Activated CD8-positive, alpha-beta T cell treated with anti-CD3 and anti-CD28 coated beads, Interleukin-2, amount 10 ng/mL, durations not matched to agents 7 days and 5 days (primary cell): ENCODE measurements around the gene MAGI3. TPM values are rescaled to one million over a fixed set of nuclear protein-coding genes. Genes with fewer than 3 reads are reported as not detected.
"Not testable (repeated sequence)": the region's sequence is repeated elsewhere in the genome, so short reads cannot be mapped to it uniquely, and the experiment has no call there.

Source experiments
- ATAC-seq: fragments of 150-1000 bp; cut with Tn5 transposase; one replicate; pipeline ENCODE4 v1.10.0; 2021; ENCODE audit warnings: moderate library complexity
- CTCF ChIA-PET: fragments of 350-600 bp; sonication (Branson Sonifier 250); formaldehyde crosslinking; loops from one replicate; lab custom pipeline; 2021; ENCODE audit warnings: antibody characterized with exemption; lab: Charles Lee
- POLR2A ChIA-PET: fragments of 350-600 bp; sonication (Branson Sonifier 250); formaldehyde crosslinking; loops from one replicate; lab custom pipeline; 2021; ENCODE audit warnings: antibody characterized with exemption; lab: Charles Lee
- DNase-seq: peaks from one replicate; pipeline ENCODE4 v3.0.0-alpha.2; 2020
- H3K27ac Mint-ChIP-seq: one replicate; pipeline ENCODE4 v1.8.0; 2021; ENCODE audit warnings: mild to moderate bottlenecking, mixed read lengths
- H3K27me3 Mint-ChIP-seq: one replicate; pipeline ENCODE4 v1.8.0; 2021; ENCODE audit warnings: low read depth, mixed read lengths
- H3K36me3 Mint-ChIP-seq: one replicate; pipeline ENCODE4 v1.8.0; 2021; ENCODE audit warnings: low read depth, mixed read lengths
- H3K4me1 Mint-ChIP-seq: one replicate; pipeline ENCODE4 v1.8.0; 2021; ENCODE audit warnings: low read depth, mixed read lengths
- H3K4me3 Mint-ChIP-seq: one replicate; pipeline ENCODE4 v1.8.0; 2021; ENCODE audit warnings: mild to moderate bottlenecking, mixed read lengths
- H3K9me3 Mint-ChIP-seq: one replicate; pipeline ENCODE4 v1.8.0; 2022; ENCODE audit warnings: mixed read lengths; ENCODE audit not compliant: insufficient read depth
- total RNA-seq, 2 experiments: library from RNA; stranded (reverse); gene quantifications; one replicate each; pipeline ENCODE4 v1.2.3, GENCODE V29; 2021

MAGI3 gene
- total RNA-seq, 2 experiments from 2014 or later, result 6.2 to 6.4 TPM

DNA sequence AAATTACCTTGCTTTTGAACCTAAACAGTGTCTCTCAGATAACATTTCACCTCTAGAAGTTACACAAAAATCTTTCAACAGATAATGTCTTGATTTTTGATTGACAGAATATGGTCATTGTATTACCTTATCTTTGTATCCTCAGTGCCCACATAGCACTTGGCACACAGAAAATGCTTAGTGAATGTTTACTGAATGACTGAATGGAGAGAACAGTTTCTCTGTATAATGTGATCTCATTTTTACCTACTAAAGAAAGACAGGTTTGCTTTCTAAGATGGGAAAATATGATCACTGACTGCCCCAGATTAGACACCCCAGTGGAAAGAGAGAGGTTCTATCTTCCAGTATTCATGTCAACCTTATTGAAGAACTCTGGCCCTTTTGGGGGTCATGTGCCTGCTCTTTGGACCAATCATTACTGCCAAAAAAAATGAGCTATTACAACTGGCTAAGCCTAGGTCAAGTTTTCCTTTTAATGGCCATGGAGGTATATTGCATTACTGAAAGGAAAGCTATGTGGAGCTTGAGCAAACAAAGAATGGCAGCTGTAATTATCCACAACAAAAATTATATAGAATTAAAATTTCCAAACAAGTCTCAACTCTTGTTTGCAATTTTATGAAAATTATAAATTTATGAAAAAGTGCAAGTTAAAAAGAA lies 117.4 kb downstream of the MAGI3 start:
- no peak for ATAC-seq

DNA sequence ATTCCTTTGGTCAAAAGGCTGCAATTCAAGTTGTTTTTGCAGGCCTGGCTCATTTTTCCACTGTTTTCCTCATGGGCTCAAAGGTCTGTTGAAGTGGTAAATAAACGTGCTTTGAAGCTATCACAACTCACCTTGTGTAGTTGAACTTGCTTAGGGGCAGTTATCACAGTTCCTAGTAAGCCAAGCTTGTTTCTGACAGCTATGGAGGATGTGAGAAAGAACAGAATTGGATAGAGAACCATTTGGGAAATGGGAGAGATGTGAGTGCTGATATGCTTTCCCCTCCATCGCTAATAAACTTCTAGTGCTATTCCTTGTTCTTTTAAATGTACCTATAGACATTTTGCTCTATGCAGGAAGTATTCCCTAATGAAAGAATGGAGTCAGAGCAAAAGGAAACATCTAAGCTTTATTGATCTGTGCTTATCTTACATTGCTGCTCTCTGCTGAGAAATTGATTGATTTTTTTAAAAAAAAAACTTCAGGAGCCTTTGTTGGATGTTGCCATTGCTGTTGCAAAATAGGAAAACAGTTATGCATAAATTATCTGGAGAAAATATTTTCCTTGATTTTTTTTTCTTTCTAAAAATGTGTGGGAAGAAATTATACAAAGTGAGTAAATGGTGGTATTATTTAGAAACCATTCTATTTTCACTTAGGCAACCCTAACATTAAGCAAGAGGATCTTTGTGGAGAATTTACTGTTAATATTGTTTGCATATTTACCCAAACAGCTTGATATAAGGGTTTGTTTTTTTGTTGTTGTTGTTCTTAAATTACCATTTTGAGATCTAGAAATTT lies 118.2 kb downstream of the MAGI3 start:
- H3K4me3 Mint-ChIP-seq, result no peak overlapping the region
- H3K4me1 Mint-ChIP-seq, result no peaks in the 10 kb centered on the region
- POLR2A ChIA-PET, result no interaction called here
- ATAC-seq, result no peak
- CTCF ChIA-PET, result no interaction called here
- H3K36me3 Mint-ChIP-seq, result no peaks in the 10 kb centered on the region
- peaks cover 16% of the 10 kb centered on the region for H3K9me3 Mint-ChIP-seq
- DNase-seq, result no peak
- no peak overlapping the region for H3K27ac Mint-ChIP-seq
- peaks cover 2% of the 10 kb centered on the region for H3K27me3 Mint-ChIP-seq

More for the DNA sequence above, 117.4 kb downstream of the MAGI3 start:
- ChIA-PET CTCF (no interaction called here), POLR2A (no interaction called here)
- no peak overlapping the region for H3K4me3 Mint-ChIP-seq
- peaks cover 2% of the 10 kb centered on the region for H3K27me3 Mint-ChIP-seq
- no peaks in the 10 kb centered on the region for H3K36me3 Mint-ChIP-seq
- no peak for DNase-seq
- H3K27ac Mint-ChIP-seq, result no peak overlapping the region
- no peaks in the 10 kb centered on the region for H3K4me1 Mint-ChIP-seq
- peaks cover 12% of the 10 kb centered on the region for H3K9me3 Mint-ChIP-seq

DNA sequence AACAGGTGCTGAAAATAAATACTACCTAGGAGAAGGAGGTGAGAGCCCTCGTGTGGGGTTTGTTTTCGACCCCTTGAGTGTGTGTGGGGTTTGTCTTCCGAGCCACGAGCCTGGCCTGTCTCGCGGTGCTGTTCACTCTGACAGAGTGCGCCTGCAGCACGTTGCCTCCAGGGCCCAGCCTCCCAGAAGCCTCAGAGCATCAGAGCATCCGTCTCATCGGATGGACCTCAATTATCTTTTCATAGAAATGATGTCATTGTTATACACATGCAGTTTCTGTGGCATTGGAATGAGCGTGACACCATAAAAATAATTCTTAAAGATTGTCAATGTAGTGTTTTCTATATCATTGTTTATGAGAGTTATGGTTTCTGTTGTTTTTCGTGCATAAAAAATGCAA lies 119.5 kb downstream of the MAGI3 start:
- H3K4me3 Mint-ChIP-seq, H3K36me3 Mint-ChIP-seq, DNase-seq, POLR2A ChIA-PET, ATAC-seq, H3K27ac Mint-ChIP-seq, H3K4me1 Mint-ChIP-seq, H3K27me3 Mint-ChIP-seq, CTCF ChIA-PET: not testable (repeated sequence)
- peaks cover 16% of the 10 kb centered on the region for H3K9me3 Mint-ChIP-seq

DNA sequence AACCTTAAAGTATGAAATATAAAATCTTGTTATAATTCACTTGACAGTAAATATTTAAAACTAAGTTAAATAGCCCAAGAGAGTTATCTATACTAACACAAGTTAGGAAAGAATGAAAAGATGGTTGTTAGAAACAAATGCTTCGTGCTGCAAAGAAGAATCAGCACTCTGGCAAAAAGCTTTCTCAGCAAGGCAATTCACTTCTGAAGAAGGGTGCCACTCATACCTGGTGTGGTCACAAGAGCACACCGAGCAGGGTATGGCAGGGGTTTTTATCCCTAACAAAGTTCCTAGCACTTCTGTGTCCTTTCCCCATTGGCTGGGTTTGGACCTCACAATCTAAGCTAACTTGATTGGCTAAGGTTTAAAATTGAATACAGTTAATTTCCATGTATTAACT lies 121.0 kb downstream of the MAGI3 start:
- no peaks in the 10 kb centered on the region for H3K4me1 Mint-ChIP-seq
- no peak overlapping the region for H3K4me3 Mint-ChIP-seq
- H3K9me3 Mint-ChIP-seq, result peaks cover 20% of the 10 kb centered on the region
- CTCF ChIA-PET, result no interaction called here
- DNase-seq (no peak), ATAC-seq (no peak)
- H3K36me3 Mint-ChIP-seq, result no peaks in the 10 kb centered on the region
- H3K27me3 Mint-ChIP-seq, result peaks cover 2% of the 10 kb centered on the region
- POLR2A ChIA-PET, result no interaction called here
- no peak overlapping the region for H3K27ac Mint-ChIP-seq

DNA sequence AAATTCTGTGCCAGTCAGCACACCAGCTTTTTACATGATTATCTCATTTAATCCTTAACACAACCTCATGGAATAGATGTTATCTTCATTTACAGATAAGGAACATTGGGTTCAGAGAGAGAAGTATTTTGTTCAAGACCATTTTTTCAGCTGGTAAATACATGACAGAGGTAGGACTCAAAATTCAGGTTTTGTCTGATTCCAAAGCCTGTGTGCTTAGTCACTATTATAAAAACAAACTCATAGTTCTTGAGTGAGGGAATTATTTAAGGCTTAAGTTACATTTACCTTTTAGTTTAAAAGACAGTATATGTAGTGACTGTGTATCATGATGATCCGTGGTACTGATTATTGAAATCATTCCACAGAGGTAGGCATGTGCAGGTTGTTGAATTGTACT lies 125.2 kb downstream of the MAGI3 start:
- CTCF ChIA-PET, result no interaction called here
- peaks cover 15% of the 10 kb centered on the region for H3K9me3 Mint-ChIP-seq

DNA sequence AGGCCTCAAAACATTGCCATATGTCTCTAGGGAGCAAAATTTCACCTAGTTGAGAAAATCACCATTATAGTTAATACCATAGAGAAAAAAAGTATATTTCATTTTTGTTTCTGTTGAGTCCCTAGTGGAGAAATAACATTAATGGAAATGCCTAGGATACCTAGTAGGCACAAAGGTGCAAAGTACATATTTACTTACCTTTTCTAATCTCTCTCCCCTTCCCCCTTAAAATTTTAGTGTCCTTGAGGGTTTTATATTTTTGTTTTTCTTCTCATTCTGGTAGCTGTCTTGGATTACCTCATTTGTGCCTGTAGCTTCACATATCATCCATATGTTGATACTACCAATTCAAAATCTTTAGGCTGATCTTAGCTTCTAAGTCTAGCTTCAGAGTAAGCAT lies 127.0 kb downstream of the MAGI3 start:
- Mint-ChIP-seq H3K36me3 (no peaks in the 10 kb centered on the region), H3K4me1 (no peaks in the 10 kb centered on the region), H3K27me3 (no peaks in the 10 kb centered on the region), H3K4me3 (no peak overlapping the region), H3K27ac (no peak overlapping the region), H3K9me3 (peaks cover 7% of the 10 kb centered on the region)
- ChIA-PET POLR2A (no interaction called here), CTCF (no interaction called here)
- DNase-seq, result no peak
- ATAC-seq, result no peak

More for the DNA sequence above, 125.2 kb downstream of the MAGI3 start:
- Mint-ChIP-seq H3K27me3 (no peaks in the 10 kb centered on the region), H3K36me3 (no peaks in the 10 kb centered on the region), H3K4me3 (no peak overlapping the region), H3K27ac (no peak overlapping the region), H3K4me1 (no peaks in the 10 kb centered on the region)
- ATAC-seq, result no peak
- POLR2A ChIA-PET, result no interaction called here
- DNase-seq, result no peak

DNA sequence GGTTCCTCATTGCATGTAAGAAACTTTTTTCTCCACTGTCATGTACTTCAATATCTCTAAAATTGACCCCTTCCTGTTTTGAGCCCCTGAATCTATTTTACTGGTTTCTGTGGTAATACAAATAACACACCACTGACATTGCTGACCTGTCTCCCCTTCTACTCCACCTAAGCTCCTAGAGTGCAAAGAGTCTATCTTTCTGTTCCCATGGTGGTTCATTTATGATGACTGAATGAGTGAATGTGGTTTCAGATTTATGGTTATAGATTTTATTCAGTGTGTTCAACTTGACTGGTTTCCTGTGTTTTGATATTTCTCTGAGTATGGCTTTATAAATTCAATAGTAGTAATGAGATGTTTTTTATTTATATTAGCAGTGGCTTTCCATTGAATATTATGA lies 127.7 kb downstream of the MAGI3 start:
- ChIA-PET CTCF (no interaction called here), POLR2A (no interaction called here)
- no peak overlapping the region for H3K4me3 Mint-ChIP-seq
- H3K27me3 Mint-ChIP-seq, result no peaks in the 10 kb centered on the region
- no peaks in the 10 kb centered on the region for H3K36me3 Mint-ChIP-seq
- H3K9me3 Mint-ChIP-seq, result peaks cover 7% of the 10 kb centered on the region
- no peak for DNase-seq
- no peaks in the 10 kb centered on the region for H3K4me1 Mint-ChIP-seq
- ATAC-seq, result no peak
- H3K27ac Mint-ChIP-seq, result no peak overlapping the region

DNA sequence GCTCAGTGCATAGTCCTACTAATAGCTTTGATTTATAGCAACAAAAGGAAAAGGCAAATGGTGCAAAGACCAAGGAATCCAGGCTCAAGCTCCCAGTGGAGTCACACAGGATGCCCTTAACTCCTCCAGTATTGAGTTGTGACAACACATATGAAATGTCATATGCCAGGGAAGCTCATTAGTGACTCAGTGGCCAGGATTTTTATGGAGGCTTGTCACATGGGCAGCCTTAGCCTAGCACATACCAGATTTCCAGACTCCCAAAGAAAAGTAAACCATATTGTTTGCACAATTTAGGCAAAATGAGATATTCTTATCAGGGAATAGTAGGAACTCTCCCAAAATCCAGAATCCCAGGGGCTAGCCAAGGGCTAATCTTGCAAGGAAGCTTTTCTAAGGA lies 129.2 kb downstream of the MAGI3 start:
- Mint-ChIP-seq H3K36me3 (no peaks in the 10 kb centered on the region), H3K4me3 (no peak overlapping the region), H3K27ac (no peak overlapping the region), H3K4me1 (no peaks in the 10 kb centered on the region), H3K27me3 (no peaks in the 10 kb centered on the region), H3K9me3 (peaks cover 10% of the 10 kb centered on the region)
- CTCF ChIA-PET, result no interaction called here
- no peak for ATAC-seq
- POLR2A ChIA-PET, result no interaction called here
- no peak for DNase-seq

DNA sequence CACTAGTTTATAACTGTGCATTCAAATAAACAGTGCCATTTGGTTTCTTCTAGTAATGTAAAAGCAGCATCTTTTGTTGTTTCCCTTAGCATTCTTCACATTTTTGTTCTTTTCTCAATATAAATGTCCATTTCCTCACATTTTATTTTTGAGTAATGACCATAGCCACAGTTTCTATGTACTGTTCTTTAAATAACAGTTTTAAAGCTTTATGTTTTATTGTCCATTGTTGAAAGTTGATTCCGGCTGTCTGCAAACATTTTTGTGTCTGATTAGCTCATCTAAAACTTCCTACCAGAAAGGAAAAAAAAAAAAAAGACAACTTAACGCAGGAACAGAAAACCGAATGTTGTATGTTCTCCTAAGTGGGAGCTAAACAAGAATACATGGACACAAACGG lies 139.7 kb downstream of the MAGI3 start:
- Mint-ChIP-seq H3K4me1 (no peaks in the 10 kb centered on the region), H3K9me3 (no peaks in the 10 kb centered on the region), H3K36me3 (no peaks in the 10 kb centered on the region), H3K27ac (no peak overlapping the region), H3K4me3 (no peak overlapping the region), H3K27me3 (peaks cover 2% of the 10 kb centered on the region)
- ChIA-PET POLR2A (no interaction called here), CTCF (no interaction called here)
- no peak for DNase-seq
- ATAC-seq, result no peak

DNA sequence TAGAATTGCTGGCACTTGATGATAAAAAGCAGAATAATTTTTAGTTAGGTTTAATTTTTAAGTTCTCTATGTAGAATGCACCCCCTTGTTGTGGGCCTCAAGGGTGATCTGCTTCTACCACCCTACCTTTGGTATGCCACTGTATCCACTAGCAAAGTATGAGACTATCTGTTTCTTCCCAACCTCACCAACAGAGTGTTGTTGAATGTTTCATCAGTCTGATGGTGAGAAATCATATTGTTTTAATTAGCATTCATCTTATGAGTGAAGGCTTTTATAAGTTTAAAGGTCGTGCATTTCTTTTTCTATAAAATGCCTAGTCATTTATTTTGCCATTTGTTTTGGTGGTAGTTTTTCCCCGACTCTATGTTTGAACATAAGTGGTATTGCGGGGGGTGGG lies 141.0 kb downstream of the MAGI3 start:
- no peaks in the 10 kb centered on the region for H3K4me1 Mint-ChIP-seq
- H3K9me3 Mint-ChIP-seq, result no peaks in the 10 kb centered on the region
- no peak overlapping the region for H3K27ac Mint-ChIP-seq
- H3K4me3 Mint-ChIP-seq, result no peak overlapping the region
- ChIA-PET CTCF (no interaction called here), POLR2A (no interaction called here)
- ATAC-seq (no peak), DNase-seq (no peak)
- peaks cover 4% of the 10 kb centered on the region for H3K27me3 Mint-ChIP-seq
- H3K36me3 Mint-ChIP-seq, result no peaks in the 10 kb centered on the region

DNA sequence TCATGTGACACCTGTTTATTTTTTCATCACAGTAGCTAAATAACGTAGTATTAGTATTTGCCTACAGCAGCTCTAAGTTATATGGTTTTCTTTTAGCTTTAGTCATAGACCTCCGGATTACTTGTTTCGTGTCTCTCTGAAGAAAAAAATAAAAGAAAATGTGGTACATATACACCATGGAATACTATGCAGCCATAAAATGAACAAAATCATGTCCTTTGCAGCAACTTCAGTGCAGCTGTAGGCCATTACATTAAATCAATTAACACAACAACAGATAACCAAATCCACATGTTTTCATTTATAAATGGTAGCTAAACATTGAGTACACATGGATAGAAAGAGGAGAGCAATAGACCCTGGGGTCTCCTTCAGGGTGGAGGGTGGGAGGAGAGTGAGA lies 142.7 kb downstream of the MAGI3 start:
- Mint-ChIP-seq H3K9me3 (no peaks in the 10 kb centered on the region), H3K27me3 (peaks cover 5% of the 10 kb centered on the region), H3K27ac (no peak overlapping the region), H3K36me3 (no peaks in the 10 kb centered on the region), H3K4me1 (no peaks in the 10 kb centered on the region), H3K4me3 (no peak overlapping the region)
- ChIA-PET CTCF (interaction anchor here (0.7 kb wide), 1 partner anchor 165 kb away, joined by 3 read pairs; no protein-coding TSS in a partner anchor), POLR2A (no interaction called here)
- DNase-seq (no peak), ATAC-seq (no peak)

DNA sequence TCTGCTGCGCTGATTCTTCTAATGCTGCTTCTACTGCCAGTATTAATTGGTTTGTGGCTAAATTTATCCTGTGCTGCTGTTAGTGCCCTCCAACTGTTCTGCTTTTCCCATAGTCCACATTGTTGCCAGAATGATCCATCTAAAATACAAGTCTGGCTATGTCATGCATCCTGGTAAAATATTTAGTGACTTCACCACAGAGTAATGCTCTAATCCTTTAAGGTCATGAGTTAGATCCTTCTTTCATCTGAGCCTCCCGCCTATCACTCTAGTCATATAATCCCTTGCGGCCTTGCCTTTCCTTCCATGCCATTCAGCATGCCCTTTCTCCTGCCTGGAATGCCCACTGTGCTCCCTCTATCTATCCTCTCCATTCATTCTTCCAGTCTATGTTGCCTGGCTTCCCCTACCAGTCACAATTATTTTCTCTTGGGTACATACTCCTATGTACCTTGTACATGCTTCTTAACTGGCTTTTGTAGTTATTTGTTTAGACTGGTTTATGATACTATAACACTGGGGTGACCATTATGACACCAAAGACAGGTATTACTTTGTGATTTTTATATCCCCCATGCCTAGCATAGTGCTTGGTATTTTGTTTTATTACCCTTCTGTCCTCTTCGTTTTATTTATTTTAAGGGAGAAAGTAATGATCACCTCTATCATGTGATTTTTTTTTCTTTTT lies 144.0 kb downstream of the MAGI3 start:
- ChIA-PET POLR2A (no interaction called here), CTCF (no interaction called here)

More for the DNA sequence above, 144.0 kb downstream of the MAGI3 start:
- Mint-ChIP-seq H3K36me3 (no peaks in the 10 kb centered on the region), H3K27me3 (peaks cover 3% of the 10 kb centered on the region), H3K9me3 (no peaks in the 10 kb centered on the region), H3K4me1 (no peaks in the 10 kb centered on the region), H3K4me3 (no peak overlapping the region), H3K27ac (no peak overlapping the region)
- no peak for DNase-seq
- no peak for ATAC-seq
